ENCODE measurements around the gene SKIC8. TPM values are rescaled to one million over a fixed set of nuclear protein-coding genes. Genes with fewer than 3 reads are reported as not detected.

The SKIC8 gene
- total RNA-seq, 3 donors from 2014 or later = 35.4 to 41.7 (median 37.6) TPM

DNA sequence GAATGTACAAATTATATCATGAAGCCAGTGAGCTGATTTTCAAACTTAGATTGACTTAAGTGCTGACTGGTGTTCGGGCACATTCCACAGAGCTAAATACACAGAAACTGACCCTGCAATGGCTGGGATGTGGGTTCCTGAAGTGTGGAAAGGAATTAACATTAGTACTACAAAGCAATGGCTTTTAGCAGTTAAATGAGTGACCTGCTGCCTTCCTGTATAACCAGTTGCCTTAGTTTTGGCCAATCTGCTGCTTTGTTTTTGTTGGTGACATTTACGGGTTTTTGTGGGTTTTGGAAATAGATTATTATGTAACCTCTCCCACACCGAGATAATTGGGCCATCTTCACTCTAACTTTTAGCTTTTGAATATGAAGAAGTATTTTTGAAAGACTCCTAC is 2.4 kb upstream of the SKIC8 start:
- H3K4me3 ChIP-seq = no peak overlapping the region
- DNase-seq (no peak), ATAC-seq (no peak)
- no peaks in the 10 kb centered on the region for H3K9me3 ChIP-seq
- intact Hi-C loops (cut with DNase I, micrococcal nuclease) = loop anchor here in 1 of 2 donors (10.0 kb wide), 1 partner anchor 183 kb away; no protein-coding TSS in a partner anchor
- TF ChIP-seq, protein P1, sequence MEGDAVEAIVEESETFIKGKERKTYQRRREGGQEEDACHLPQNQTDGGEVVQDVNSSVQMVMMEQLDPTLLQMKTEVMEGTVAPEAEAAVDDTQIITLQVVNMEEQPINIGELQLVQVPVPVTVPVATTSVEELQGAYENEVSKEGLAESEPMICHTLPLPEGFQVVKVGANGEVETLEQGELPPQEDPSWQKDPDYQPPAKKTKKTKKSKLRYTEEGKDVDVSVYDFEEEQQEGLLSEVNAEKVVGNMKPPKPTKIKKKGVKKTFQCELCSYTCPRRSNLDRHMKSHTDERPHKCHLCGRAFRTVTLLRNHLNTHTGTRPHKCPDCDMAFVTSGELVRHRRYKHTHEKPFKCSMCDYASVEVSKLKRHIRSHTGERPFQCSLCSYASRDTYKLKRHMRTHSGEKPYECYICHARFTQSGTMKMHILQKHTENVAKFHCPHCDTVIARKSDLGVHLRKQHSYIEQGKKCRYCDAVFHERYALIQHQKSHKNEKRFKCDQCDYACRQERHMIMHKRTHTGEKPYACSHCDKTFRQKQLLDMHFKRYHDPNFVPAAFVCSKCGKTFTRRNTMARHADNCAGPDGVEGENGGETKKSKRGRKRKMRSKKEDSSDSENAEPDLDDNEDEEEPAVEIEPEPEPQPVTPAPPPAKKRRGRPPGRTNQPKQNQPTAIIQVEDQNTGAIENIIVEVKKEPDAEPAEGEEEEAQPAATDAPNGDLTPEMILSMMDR (IDR thresholded peaks at IDR 0.05) = no peak
- peaks cover 5% of the 10 kb centered on the region for H3K4me1 ChIP-seq (ENCODE audit: low read depth)
- no peaks in the 10 kb centered on the region for H3K36me3 ChIP-seq (ENCODE audit: low read depth)

DNA sequence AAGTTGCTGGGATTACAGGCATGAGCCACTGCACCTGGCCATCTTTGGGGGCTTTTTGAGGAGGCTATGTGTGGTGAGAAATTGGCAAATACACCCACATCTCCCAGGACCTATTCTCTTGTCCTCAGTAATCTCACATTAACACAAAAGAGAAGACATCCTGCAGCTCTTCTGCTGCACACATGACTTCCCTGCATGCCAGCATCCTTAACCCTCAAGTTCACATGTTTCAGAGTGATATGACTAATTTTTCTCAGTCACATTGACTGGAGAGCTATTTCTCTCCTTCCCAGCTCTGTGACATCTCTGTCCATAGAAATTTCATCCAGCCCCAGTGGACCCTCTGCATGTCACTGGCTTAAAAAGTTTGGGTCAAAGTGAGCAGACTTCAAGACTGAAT is 1.9 kb upstream of the SKIC8 start:
- TF ChIP-seq, protein P1 (IDR thresholded peaks at IDR 0.05) = no peak
- Histone ChIP-seq H3K9me3 (no peaks in the 10 kb centered on the region), H3K36me3 (ENCODE audit: low read depth) (no peaks in the 10 kb centered on the region), H3K4me1 (ENCODE audit: low read depth) (peaks cover 5% of the 10 kb centered on the region), H3K4me3 (no peak overlapping the region)
- no peak for ATAC-seq
- intact Hi-C loops (cut with DNase I, micrococcal nuclease) = loop anchor here in 1 of 2 donors (10.0 kb wide), 1 partner anchor 183 kb away; no protein-coding TSS in a partner anchor
- DNase-seq = no peak

DNA sequence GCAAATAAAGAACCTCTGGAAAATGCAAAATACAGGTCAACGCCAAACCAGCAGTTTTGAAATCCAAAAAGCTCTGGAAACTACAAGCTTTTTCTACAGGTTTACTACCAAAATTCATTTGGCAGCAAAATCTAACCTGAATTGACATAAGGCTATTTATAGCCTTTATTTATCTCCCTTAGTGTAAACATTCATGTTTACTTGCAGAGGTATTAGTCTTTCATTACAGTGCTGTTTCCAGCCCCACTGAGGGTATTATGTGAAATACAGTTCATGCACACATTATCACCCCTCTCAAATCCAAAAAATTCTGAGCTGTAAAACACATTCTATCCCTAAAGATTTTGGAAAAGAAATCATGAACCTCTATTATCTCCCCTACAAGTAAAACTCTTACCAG is 7.2 kb downstream of the SKIC8 start:
- ATAC-seq (no peak), DNase-seq (no peak)
- peaks cover 4% of the 10 kb centered on the region for H3K4me1 ChIP-seq (ENCODE audit: low read depth)
- H3K36me3 ChIP-seq (ENCODE audit: low read depth) = no peaks in the 10 kb centered on the region
- TF ChIP-seq, protein P1 (IDR thresholded peaks at IDR 0.05) = no peak
- intact Hi-C loops (cut with DNase I, micrococcal nuclease) = no loop called here
- H3K4me3 ChIP-seq = no peak overlapping the region
- no peaks in the 10 kb centered on the region for H3K9me3 ChIP-seq

DNA sequence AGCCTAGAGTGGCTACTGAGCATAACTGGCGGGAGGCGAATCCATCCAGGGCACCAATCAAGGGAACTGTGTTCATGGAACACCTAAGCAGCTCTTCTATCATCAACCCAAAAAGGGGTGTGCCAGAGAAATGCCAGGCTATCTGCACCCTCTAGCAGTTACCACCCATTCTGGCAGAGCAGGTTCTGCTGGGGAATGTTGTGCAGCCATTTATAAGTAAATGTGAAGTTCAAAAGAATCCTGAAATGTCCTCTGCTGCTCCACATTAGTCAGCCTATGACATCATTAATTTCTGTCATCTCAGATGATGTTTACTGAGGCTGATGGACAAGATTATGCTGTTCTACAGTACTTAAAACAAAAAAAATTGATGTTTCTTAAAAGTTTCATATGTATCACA is 7.7 kb downstream of the SKIC8 start:
- H3K36me3 ChIP-seq (ENCODE audit: low read depth) = no peaks in the 10 kb centered on the region
- no peak overlapping the region for H3K4me3 ChIP-seq
- ATAC-seq (no peak), DNase-seq (no peak)
- TF ChIP-seq, protein P1 (IDR thresholded peaks at IDR 0.05) = no peak
- intact Hi-C loops (cut with DNase I, micrococcal nuclease) = no loop called here
- H3K9me3 ChIP-seq = no peaks in the 10 kb centered on the region
- peaks cover 4% of the 10 kb centered on the region for H3K4me1 ChIP-seq (ENCODE audit: low read depth)

DNA sequence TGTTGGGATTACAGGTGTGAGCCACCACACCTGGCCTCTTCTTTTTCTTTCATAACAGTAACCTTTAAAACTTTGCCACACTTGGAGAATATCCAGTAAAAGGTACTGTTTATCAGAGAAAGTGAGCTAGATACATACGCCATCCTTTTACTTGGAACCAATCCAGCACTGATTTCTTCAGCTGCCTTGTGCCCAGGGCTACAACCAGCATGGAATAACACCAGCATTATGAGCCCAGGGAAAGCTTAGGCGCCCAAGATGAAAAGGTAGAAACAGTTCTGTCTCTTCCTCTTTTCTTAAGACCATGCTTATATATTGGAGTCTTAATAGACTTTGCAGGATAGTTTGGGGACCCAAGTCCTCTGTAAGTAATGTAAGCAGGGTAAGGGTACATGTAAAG is 8.4 kb downstream of the SKIC8 start:
- TF ChIP-seq, protein P1 (IDR thresholded peaks at IDR 0.05) = no peak
- no peak for ATAC-seq
- Histone ChIP-seq H3K36me3 (ENCODE audit: low read depth) (no peaks in the 10 kb centered on the region), H3K4me1 (ENCODE audit: low read depth) (peaks cover 4% of the 10 kb centered on the region), H3K9me3 (no peaks in the 10 kb centered on the region), H3K4me3 (no peak overlapping the region)
- intact Hi-C loops (cut with DNase I, micrococcal nuclease) = no loop called here
- DNase-seq = no peak

DNA sequence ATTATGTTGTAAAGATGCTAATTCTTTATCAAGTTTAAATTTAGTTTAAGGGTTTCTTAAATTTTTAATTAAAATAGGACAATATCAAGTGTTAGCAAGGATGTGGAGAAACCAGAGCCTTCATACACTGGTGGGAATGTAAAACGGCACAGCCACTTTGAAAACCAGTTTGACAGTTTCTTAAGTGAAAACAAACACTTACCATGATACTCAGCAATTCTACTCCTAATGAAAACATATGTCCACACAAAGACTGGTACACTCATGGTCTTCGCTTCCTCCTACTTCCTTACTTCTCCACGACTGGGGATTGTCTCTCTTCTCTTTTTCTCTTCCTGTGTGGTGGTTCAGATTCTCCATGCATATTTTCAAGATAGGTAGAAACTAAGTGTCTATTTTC is 9.2 kb downstream of the SKIC8 start:
- H3K9me3 ChIP-seq = no peaks in the 10 kb centered on the region
- TF ChIP-seq, protein P1 (IDR thresholded peaks at IDR 0.05) = no peak
- peaks cover 4% of the 10 kb centered on the region for H3K4me1 ChIP-seq (ENCODE audit: low read depth)
- no peaks in the 10 kb centered on the region for H3K36me3 ChIP-seq (ENCODE audit: low read depth)
- DNase-seq = no peak
- H3K4me3 ChIP-seq = no peak overlapping the region
- intact Hi-C loops (cut with DNase I, micrococcal nuclease) = no loop called here
- ATAC-seq = no peak
